H1 (cell line): ENCODE results near the gene MTERF2. TPM values are rescaled to one million over a fixed set of nuclear protein-coding genes. Genes with fewer than 3 reads are reported as not detected.

Source experiments
- CTCF ChIA-PET: fragments of 300-600 bp; sonication (Branson Sonifier 250); formaldehyde crosslinking; loops from one replicate; lab custom pipeline; 2021; ENCODE audit not compliant: partially characterized antibody; lab: Charles Lee
- POLR2A ChIA-PET: fragments of 300-600 bp; sonication (Branson Sonifier 250); formaldehyde crosslinking; loops from one replicate; lab custom pipeline; 2021; ENCODE audit warnings: inconsistent platforms; ENCODE audit not compliant: partially characterized antibody; lab: Charles Lee
- DNase-seq, 2 experiments: peaks; one replicate each; pipeline versions ENCODE4 v3.0.0 to v3.0.0-alpha.2; 2010 to 2022; ENCODE audit warnings: low spot score in 2 of 2, low read depth in 1 of 2, mixed read lengths in 1 of 2
- FAIRE-seq: peaks from 2 replicates; lab custom pipeline; 2011; peaks lifted over from hg19 to GRCh38; lab: Jason Lieb, UNC
- H2AFZ ChIP-seq: 2 replicates; pipeline ENCODE4 v1.8.1; 2012; ENCODE audit warnings: low read length, inconsistent platforms
- H2AK5ac ChIP-seq: 2 replicates; pipeline ENCODE4 v1.6.1; 2013; ENCODE audit warnings: low read depth, low read length
- H2BK120ac ChIP-seq: replicated peaks from 2 replicates; pipeline ENCODE3; 2013; ENCODE audit warnings: low read depth, low read length, inconsistent platforms
- H2BK12ac ChIP-seq: 2 replicates; pipeline ENCODE4 v1.6.1; 2013; ENCODE audit warnings: low read depth, low read length
- H2BK15ac ChIP-seq: 2 replicates; pipeline ENCODE4 v1.6.1; 2013; ENCODE audit warnings: low read length
- H2BK20ac ChIP-seq: 2 replicates; pipeline ENCODE4 v1.6.1; 2013; ENCODE audit warnings: low read length
- H2BK5ac ChIP-seq: 2 replicates; pipeline ENCODE4 v1.6.1; 2013; ENCODE audit warnings: low read depth, low read length
- H3K14ac ChIP-seq: 2 replicates; pipeline ENCODE4 v1.6.1; 2013; ENCODE audit warnings: inconsistent platforms; ENCODE audit not compliant: insufficient read length
- H3K18ac ChIP-seq: 2 replicates; pipeline ENCODE4 v1.6.1; 2013; ENCODE audit warnings: low read length; ENCODE audit errors: extremely low read depth
- H3K23ac ChIP-seq: 2 replicates; pipeline ENCODE4 v1.6.1; 2013; ENCODE audit warnings: inconsistent platforms; ENCODE audit not compliant: insufficient read length
- H3K23me2 ChIP-seq: 2 replicates; pipeline ENCODE4 v1.6.1; 2013; ENCODE audit warnings: low read depth, low read length
- H3K27ac ChIP-seq: 2 replicates; pipeline ENCODE4 v1.6.1; 2011; ENCODE audit warnings: low read depth, low read length, inconsistent platforms
- H3K27me3 ChIP-seq, 4 experiments: replicated peaks in 1 of 4; 1 replicate in 1 of 4; 2 replicates in 3 of 4; pipeline versions ENCODE4 v1.6.1 to v1.8.1; 2011 to 2013; ENCODE audit warnings: low read length in 3 of 4, mild to moderate bottlenecking in 3 of 4, inconsistent platforms in 2 of 4, mixed read lengths in 2 of 4, moderate library complexity in 1 of 4; ENCODE audit not compliant: control insufficient read depth in 3 of 4, insufficient read depth in 3 of 4; ENCODE audit errors: extremely low read depth in 1 of 4
- H3K36me3 ChIP-seq, 4 experiments: 2 replicates each; pipeline versions ENCODE4 v1.6.1 to v1.8.1; 2011 to 2013; ENCODE audit warnings: mild to moderate bottlenecking in 4 of 4, low read length in 3 of 4, moderate library complexity in 2 of 4, control low read depth in 1 of 4, inconsistent platforms in 1 of 4; ENCODE audit not compliant: insufficient read depth in 4 of 4, control insufficient read depth in 2 of 4
- H3K4ac ChIP-seq: replicated peaks from 2 replicates; pipeline ENCODE3; 2013; ENCODE audit warnings: low read length, low read depth, mixed read lengths, inconsistent platforms; ENCODE audit not compliant: insufficient read length
- H3K4me1 ChIP-seq, 4 experiments: replicated peaks in 1 of 4; 1 replicate in 1 of 4; 2 replicates in 3 of 4; pipeline versions ENCODE4 v1.6.1 to v1.8.1; 2011 to 2013; ENCODE audit warnings: low read length in 3 of 4, inconsistent platforms in 2 of 4, mixed read lengths in 1 of 4; ENCODE audit not compliant: insufficient read depth in 4 of 4, control insufficient read depth in 3 of 4
- H3K4me2 ChIP-seq, 2 experiments: 2 replicates each; pipeline versions ENCODE4 v1.6.1 to v1.8.1; 2011 to 2013; ENCODE audit warnings: low read depth in 2 of 2, low read length in 2 of 2, control low read depth in 1 of 2, inconsistent platforms in 1 of 2, mild to moderate bottlenecking in 1 of 2; ENCODE audit not compliant: insufficient read depth in 1 of 2
- H3K4me3 ChIP-seq, 4 experiments: fragments of 200-600, 300-600 bp in 1 of 4; sonication (generic), shearing (Covaris generic), sonication (Bioruptor Twin) in 1 of 4; 2 replicates each; pipeline versions ENCODE4 v1.5.1 to v1.8.1; 2011 to 2016; ENCODE audit warnings: low read length in 4 of 4, low read depth in 3 of 4, control low read depth in 2 of 4, inconsistent platforms in 2 of 4, mild to moderate bottlenecking in 2 of 4, mixed read lengths in 1 of 4, moderate library complexity in 1 of 4; ENCODE audit not compliant: insufficient read depth in 2 of 4; ENCODE audit errors: extremely low read depth in 1 of 4
- H3K56ac ChIP-seq: replicated peaks from 2 replicates; pipeline ENCODE3; 2013; ENCODE audit warnings: low read depth, mild to moderate bottlenecking, mixed read lengths, low read length, inconsistent platforms; ENCODE audit not compliant: insufficient read length
- H3K79me1 ChIP-seq: 2 replicates; pipeline ENCODE4 v1.6.1; 2013; ENCODE audit warnings: low read depth, low read length, control low read depth
- H3K79me2 ChIP-seq, 2 experiments: 2 replicates each; pipeline versions ENCODE4 v1.6.1 to v1.8.1; 2012 to 2013; ENCODE audit warnings: low read length in 2 of 2, mild to moderate bottlenecking in 2 of 2, inconsistent platforms in 1 of 2; ENCODE audit not compliant: insufficient read depth in 2 of 2, control insufficient read depth in 1 of 2
- H3K9ac ChIP-seq, 4 experiments: replicated peaks in 1 of 4; 1 replicate in 1 of 4; 2 replicates in 3 of 4; pipeline versions ENCODE4 v1.6.1 to v1.8.1; 2011 to 2013; ENCODE audit warnings: low read depth in 3 of 4, low read length in 3 of 4, control low read depth in 2 of 4, mild to moderate bottlenecking in 2 of 4, moderate library complexity in 2 of 4, inconsistent platforms in 1 of 4; ENCODE audit errors: extremely low read depth in 1 of 4
- H3K9me3 ChIP-seq, 2 experiments: 2 replicates each; pipeline versions ENCODE4 v1.6.1 to v1.8.1; 2012 to 2013; ENCODE audit warnings: mild to moderate bottlenecking in 2 of 2, moderate library complexity in 2 of 2, control low read depth in 1 of 2, inconsistent platforms in 1 of 2, low read depth in 1 of 2, low read length in 1 of 2, mixed read lengths in 1 of 2; ENCODE audit not compliant: insufficient read depth in 2 of 2
- H4K20me1 ChIP-seq, 2 experiments: replicated peaks in 1 of 2; 2 replicates each; pipeline versions ENCODE3 to v1.8.1; 2011 to 2013; ENCODE audit warnings: inconsistent platforms in 2 of 2, low read length in 2 of 2, mild to moderate bottlenecking in 1 of 2; ENCODE audit not compliant: insufficient read depth in 2 of 2, control insufficient read depth in 1 of 2
- H4K5ac ChIP-seq: 2 replicates; pipeline ENCODE4 v1.6.1; 2013; ENCODE audit warnings: low read length, low read depth, mixed read lengths, inconsistent platforms; ENCODE audit not compliant: insufficient read length
- H4K8ac ChIP-seq: 2 replicates; pipeline ENCODE4 v1.8.0; 2013; ENCODE audit warnings: mild to moderate bottlenecking, moderate library complexity, low read length, inconsistent platforms; ENCODE audit not compliant: insufficient read depth; ENCODE audit errors: extremely low read depth
- H4K91ac ChIP-seq: replicated peaks from 2 replicates; pipeline ENCODE3; 2013; ENCODE audit warnings: low read length, mixed read lengths, inconsistent platforms; ENCODE audit not compliant: insufficient read length
- ASH2L ChIP-seq: fragments of 200-600, 300-600 bp; sonication (generic); IDR thresholded peaks from one replicate; pipeline ENCODE4 v1.7.1; 2017; ENCODE audit warnings: low read length
- CBX8 ChIP-seq: fragments of 300-800, 300-1000 bp; sonication (generic); IDR thresholded peaks from 2 replicates; pipeline ENCODE4 v1.7.1; 2016; ENCODE audit warnings: low read depth, low read length, borderline replicate concordance
- CEBPB ChIP-seq: IDR thresholded peaks from 2 replicates; pipeline ENCODE4 v1.6.1; 2012; ENCODE audit warnings: low read depth, low read length
- CHD1 ChIP-seq: IDR thresholded peaks from 2 replicates; pipeline ENCODE4 v1.6.1; 2012; ENCODE audit warnings: low read depth, low read length, improper control_type of control experiment
- CHD2 ChIP-seq: IDR thresholded peaks from 2 replicates; pipeline ENCODE4 v1.6.1; 2012; ENCODE audit warnings: low read length, improper control_type of control experiment
- EZH2 ChIP-seq: fragments of 200-600 bp; sonication (generic); IDR thresholded peaks from 2 replicates; pipeline ENCODE4 v1.7.1; 2012; ENCODE audit warnings: low read depth, mild to moderate bottlenecking, moderate library complexity, low read length, inconsistent platforms; ENCODE audit not compliant: severe bottlenecking
- GTF2F1 ChIP-seq: IDR thresholded peaks from 2 replicates; pipeline ENCODE4 v1.6.1; 2012; ENCODE audit warnings: low read depth, low read length, improper control_type of control experiment, borderline replicate concordance
- HDAC2 ChIP-seq, 2 experiments: fragments of 300-600 bp in 1 of 2; sonication (generic) in 1 of 2; IDR thresholded peaks; 2 replicates each; pipeline ENCODE4 v1.6.1; 2011 to 2012; ENCODE audit warnings: low read depth in 2 of 2, low read length in 2 of 2, mild to moderate bottlenecking in 2 of 2, moderate library complexity in 2 of 2, borderline replicate concordance in 1 of 2, inconsistent platforms in 1 of 2
- HDAC6 ChIP-seq: IDR thresholded peaks from one replicate; pipeline ENCODE4 v1.7.1; 2012; ENCODE audit warnings: low read depth, mild to moderate bottlenecking, inconsistent platforms, low read length, moderate library complexity
- JUND ChIP-seq: IDR thresholded peaks from 2 replicates; pipeline ENCODE4 v1.6.1; 2011; ENCODE audit warnings: mild to moderate bottlenecking, improper control_type of control experiment, low read length
- KDM4A ChIP-seq: IDR thresholded peaks from one replicate; pipeline ENCODE4 v1.7.1; 2012; ENCODE audit warnings: low read depth, mild to moderate bottlenecking, moderate library complexity, low read length, inconsistent platforms; ENCODE audit not compliant: severe bottlenecking
- NANOG ChIP-seq: IDR thresholded peaks from 2 replicates; pipeline ENCODE4 v1.6.1; 2011; ENCODE audit warnings: low read length, low read depth, mild to moderate bottlenecking, inconsistent platforms; ENCODE audit not compliant: insufficient read depth, poor library complexity, severe bottlenecking
- SRF ChIP-seq: IDR thresholded peaks from 2 replicates; pipeline ENCODE4 v1.6.1; 2011; ENCODE audit warnings: mild to moderate bottlenecking, low read depth, low read length, moderate library complexity
- TAF1 ChIP-seq: IDR thresholded peaks from 2 replicates; pipeline ENCODE4 v1.6.1; 2011; ENCODE audit warnings: mild to moderate bottlenecking, low read depth, low read length
- WGBS, 2 experiments: shearing (Covaris generic) in 1 of 2; methylation state at CpG; one replicate each; pipeline versions ENCODE4 v1.1.6 to v1.1.7; 2013 to 2015; ENCODE audit warnings: low lambda C conversion rate in 2 of 2, mixed read lengths in 2 of 2, inconsistent platforms in 1 of 2, low coverage in 1 of 2, missing lambda C conversion rate in 1 of 2; ENCODE audit not compliant: insufficient replicate concordance in 2 of 2, insufficient coverage in 1 of 2, insufficient read length in 1 of 2; ENCODE audit errors: extremely low coverage in 1 of 2, missing lambda C conversion rate in 1 of 2; 5-methylcytosine and 5-hydroxymethylcytosine counted together
- polyA plus RNA-seq, 7 experiments: library from polyadenylated mRNA; depleted of rRNA in 3 of 7; stranded (reverse) in 5 of 7; unstranded in 2 of 7; fragments of >200 nt in 5 of 7; fragments of 200-250 nt in 2 of 7; gene quantifications; 1 replicate in 5 of 7; 2 replicates in 1 of 7; 4 replicates in 1 of 7; pipeline versions ENCODE4 v1.2.1 to v1.2.3, GENCODE V29; 2011 to 2013; ENCODE audit warnings: missing spikeins in 2 of 7, mixed read lengths in 2 of 7
- total RNA-seq: library from RNA; stranded (reverse); fragmentation: NEBNext Ultra II Directional; extraction: Animal tissue kit (Norgen Biotek cat#: 25700); gene quantifications from 2 replicates; pipeline ENCODE4 v1.2.1, GENCODE V29; 2021

MTERF2 gene
- total and polyA plus RNA-seq, 2 of the 8 experiments (the other 6 are each of a cell fraction or from before 2014, with no cell fraction given): 2.8 to 7.1 TPM

GRCh38 chr12:106941481-106942156 is 45.3 kb downstream of the MTERF2 start:
- no peak for DNase-seq
- Histone ChIP-seq H3K4me1 (no peaks in the 10 kb centered on the region), H3K23ac (no peak overlapping the region), H2BK5ac (no peak overlapping the region), H2BK12ac (no peak overlapping the region), H3K9ac (no peak overlapping the region), H2AK5ac (no peak overlapping the region), H3K23me2 (no peaks in the 10 kb centered on the region; the same call in 1 of the 2 replicates), H3K27ac (no peak overlapping the region), H2AFZ (no peak overlapping the region), H2BK20ac (no peak overlapping the region), H4K8ac (no peak overlapping the region), H3K56ac (no peak overlapping the region), H3K79me1 (no peaks in the 10 kb centered on the region), H3K9me3 (peaks cover 21 to 22% of the 10 kb centered on the region in 2 experiments), H3K14ac (no peak overlapping the region), H3K36me3 (no peaks in the 10 kb centered on the region), H4K91ac (no peak overlapping the region), H3K4ac (no peak overlapping the region), H3K18ac (no peak overlapping the region), H3K79me2 (no peaks in the 10 kb centered on the region), H2BK15ac (no peak overlapping the region), H2BK120ac (no peak overlapping the region), H3K4me2 (no peak overlapping the region), H3K27me3 (no peaks in the 10 kb centered on the region), H4K20me1 (no peaks in the 10 kb centered on the region), H4K5ac (no peak overlapping the region), H3K4me3 (no peak overlapping the region)
- FAIRE-seq: no peak
- WGBS, 2 experiments: 88% methylated on average over 6 of the region's 6 CpGs; no CpG with 5 or more reads in 1 of the 2 experiments
- ChIA-PET CTCF (no interaction called here), POLR2A (interaction anchor here (1.1 kb wide), 1 partner anchor 9 kb away, joined by 3 read pairs; no protein-coding TSS in a partner anchor)
- TF ChIP-seq NANOG (no peak), GTF2F1 (no peak), SRF (no peak), ASH2L (no peak), TAF1 (no peak), CHD2 (no peak), KDM4A (no peak), HDAC2 (IDR thresholded peaks at IDR 0.05; ENCODE audit: borderline replicate concordance in 1 of 2, low read depth in 2 of 2, low read length in 2 of 2) (no peak), CEBPB (no peak), CBX8 (no peak), EZH2 (no peak), CHD1 (no peak), HDAC6 (no peak), JUND (no peak)
